Fibroblast of upper back skin (primary cell): ENCODE data around the gene OTUB1.
A peak's percentile ranks its signal among the peaks of the same experiment; 100 is the strongest.
"Not testable (repeated sequence)": the region's sequence is repeated elsewhere in the genome, so short reads cannot be mapped to it uniquely, and the experiment has no call there.

ENCODE experiments used
- DNase-seq: peaks from one replicate; pipeline ENCODE4 v3.0.0-alpha.2; 2013

OTUB1 gene

GRCh38 chr11:64026575-64027205 lies 40.5 kb downstream of the OTUB1 start:
- DNase-seq = no peak

GRCh38 chr11:64027651-64028397 lies 41.6 kb downstream of the OTUB1 start:
- no peak for DNase-seq

- peak; percentile 35 for DNase-seq
Observed at GRCh38 chr11:64028398-64029115, 42.3 kb downstream of the OTUB1 start.

- DNase-seq = no peak
Observed at GRCh38 chr11:64029773-64030172, 43.5 kb downstream of the OTUB1 start.

- DNase-seq = no peak
Observed at GRCh38 chr11:64031001-64031400, 44.8 kb downstream of the OTUB1 start.

GRCh38 chr11:64032050-64032449 lies 45.8 kb downstream of the OTUB1 start:
- peak; percentile 25 for DNase-seq

- no peak for DNase-seq
Observed at GRCh38 chr11:64034411-64034811, 48.2 kb downstream of the OTUB1 start.

- DNase-seq = no peak
Observed at GRCh38 chr11:64035081-64035524, 48.9 kb downstream of the OTUB1 start.

- no peak for DNase-seq
Observed at GRCh38 chr11:64035576-64035975, 49.3 kb downstream of the OTUB1 start, which contains the start of gene FLRT1. FLRT1 (plus strand) TSS chr11:64035931; CDS start chr11:64116268, 80,337 bp downstream.

GRCh38 chr11:64036087-64037026 lies 50.1 kb downstream of the OTUB1 start:
- DNase-seq = peak; percentile 47

GRCh38 chr11:64037027-64037634 lies 50.9 kb downstream of the OTUB1 start:
- DNase-seq = no peak

GRCh38 chr11:64038500-64038899 lies 52.3 kb downstream of the OTUB1 start:
- no peak for DNase-seq

- DNase-seq = no peak
Observed at GRCh38 chr11:64039012-64039665, 52.9 kb downstream of the OTUB1 start.

GRCh38 chr11:64040684-64041322 lies 54.6 kb downstream of the OTUB1 start:
- no peak for DNase-seq

- no peak for DNase-seq
Observed at GRCh38 chr11:64041846-64042245, 55.6 kb downstream of the OTUB1 start.

GRCh38 chr11:64042301-64042700 lies 56.1 kb downstream of the OTUB1 start:
- no peak for DNase-seq

GRCh38 chr11:64043545-64043944 lies 57.3 kb downstream of the OTUB1 start:
- no peak for DNase-seq

- no peak for DNase-seq
Observed at GRCh38 chr11:64044730-64045393, 58.6 kb downstream of the OTUB1 start.

GRCh38 chr11:64045700-64046099 lies 59.5 kb downstream of the OTUB1 start:
- DNase-seq = no peak

- DNase-seq = not testable (repeated sequence)
Observed at GRCh38 chr11:64047373-64047772, 61.1 kb downstream of the OTUB1 start.
